DOHH2 (cell line): ENCODE measurements around the gene IGSF3.
"Not testable (repeated sequence)": the region's sequence is repeated elsewhere in the genome, so short reads cannot be mapped to it uniquely, and the experiment has no call there.

Source experiments
- H3F3A ChIP-seq: fragments of 200-600 bp; sonication (generic), shearing (Covaris generic); 2 replicates; pipeline ENCODE4 v1.6.0; 2016; ENCODE audit warnings: antibody characterized with exemption, mild to moderate bottlenecking; ENCODE audit not compliant: control insufficient read depth, insufficient read depth
- H3K27ac ChIP-seq: fragments of 200-600 bp; sonication (generic); 2 replicates; pipeline ENCODE4 v1.5.1; 2014; ENCODE audit warnings: low read depth, mild to moderate bottlenecking, low read length, moderate library complexity
- H3K27me3 ChIP-seq: fragments of 200-600 bp; sonication (generic); 2 replicates; pipeline ENCODE4 v1.6.1; 2014; ENCODE audit warnings: mild to moderate bottlenecking, low read length, mixed read lengths; ENCODE audit not compliant: control insufficient read depth
- H3K36me3 ChIP-seq: fragments of 200-600 bp; sonication (generic); 2 replicates; pipeline ENCODE4 v1.6.1; 2014; ENCODE audit warnings: mild to moderate bottlenecking, low read length, moderate library complexity, mixed read lengths; ENCODE audit not compliant: control insufficient read depth
- H3K4me1 ChIP-seq: fragments of 200-600 bp; sonication (generic); 2 replicates; pipeline ENCODE4 v1.6.1; 2014; ENCODE audit warnings: mild to moderate bottlenecking, low read length, mixed read lengths; ENCODE audit not compliant: control insufficient read depth
- H3K4me2 ChIP-seq: fragments of 200-600 bp; sonication (generic); 2 replicates; pipeline ENCODE4 v1.6.0; 2014; ENCODE audit warnings: mild to moderate bottlenecking, low read length, moderate library complexity
- H3K4me3 ChIP-seq: fragments of 200-600 bp; sonication (generic); 2 replicates; pipeline ENCODE4 v1.5.1; 2014; ENCODE audit warnings: mild to moderate bottlenecking, low read length, mixed read lengths
- H3K79me2 ChIP-seq: fragments of 200-600 bp; sonication (generic); 2 replicates; pipeline ENCODE4 v1.6.1; 2014; ENCODE audit warnings: mild to moderate bottlenecking, low read length, mixed read lengths; ENCODE audit not compliant: control insufficient read depth
- H3K9me2 ChIP-seq: fragments of 200-600 bp; sonication (generic); replicated peaks from 2 replicates; pipeline ENCODE4 v1.6.1; 2014; ENCODE audit warnings: mild to moderate bottlenecking, low read length, mixed read lengths; ENCODE audit not compliant: control insufficient read depth
- H3K9me3 ChIP-seq: fragments of 200-600 bp; sonication (generic); 2 replicates; pipeline ENCODE4 v1.6.1; 2014; ENCODE audit warnings: antibody characterized with exemption, low read length, mixed read lengths; ENCODE audit not compliant: control insufficient read depth, insufficient read depth
- H4K20me1 ChIP-seq: fragments of 200-600 bp; sonication (generic); 2 replicates; pipeline ENCODE4 v1.6.0; 2014; ENCODE audit warnings: low read depth, mild to moderate bottlenecking, antibody characterized with exemption, low read length, moderate library complexity; ENCODE audit not compliant: control insufficient read depth, insufficient read depth
- CTCF ChIP-seq: fragments of 200-600 bp; sonication (generic); IDR thresholded peaks from one replicate; pipeline ENCODE4 v1.5.1; 2014; ENCODE audit warnings: antibody characterized with exemption, mild to moderate bottlenecking, low read depth, low read length; ENCODE audit not compliant: poor library complexity, severe bottlenecking

The IGSF3 gene

GRCh38 chr1:116596742-116597307, 70.7 kb downstream of the IGSF3 start:
- H4K20me1 ChIP-seq, H3F3A ChIP-seq, H3K9me2 ChIP-seq, H3K4me2 ChIP-seq, H3K4me3 ChIP-seq, H3K4me1 ChIP-seq, H3K27me3 ChIP-seq, H3K36me3 ChIP-seq, H3K9me3 ChIP-seq, H3K79me2 ChIP-seq, H3K27ac ChIP-seq: not testable (repeated sequence)

- H3K79me2 ChIP-seq, H4K20me1 ChIP-seq, H3K36me3 ChIP-seq, H3K27me3 ChIP-seq, H3K4me3 ChIP-seq, H3K9me3 ChIP-seq, H3K4me2 ChIP-seq, H3K27ac ChIP-seq, H3K4me1 ChIP-seq, H3F3A ChIP-seq, H3K9me2 ChIP-seq: not testable (repeated sequence)
- TF ChIP-seq CTCF, result peak; percentile 57
Measured at GRCh38 chr1:116595946-116596741, 71.4 kb downstream of the IGSF3 start.

GRCh38 chr1:116595065-116595840, 72.3 kb downstream of the IGSF3 start:
- not testable (repeated sequence) for H4K20me1 ChIP-seq, H3K4me3 ChIP-seq, H3K4me1 ChIP-seq

GRCh38 chr1:116593977-116594376, 73.6 kb downstream of the IGSF3 start:
- not testable (repeated sequence) for H3K9me2 ChIP-seq, H3K27me3 ChIP-seq, H3K36me3 ChIP-seq, H4K20me1 ChIP-seq, H3K79me2 ChIP-seq, H3K4me2 ChIP-seq, H3K4me1 ChIP-seq, H3K9me3 ChIP-seq, H3K27ac ChIP-seq, H3K4me3 ChIP-seq, H3F3A ChIP-seq

More at GRCh38 chr1:116595065-116595840, 72.3 kb downstream of the IGSF3 start:
- H3K27ac ChIP-seq, H3K4me2 ChIP-seq, H3K36me3 ChIP-seq, H3F3A ChIP-seq, H3K27me3 ChIP-seq, H3K79me2 ChIP-seq, H3K9me2 ChIP-seq, H3K9me3 ChIP-seq: not testable (repeated sequence)

GRCh38 chr1:116593401-116593800, 74.1 kb downstream of the IGSF3 start:
- not testable (repeated sequence) for H3K9me2 ChIP-seq, H3K36me3 ChIP-seq, H3F3A ChIP-seq, H3K27ac ChIP-seq, H3K79me2 ChIP-seq, H3K4me2 ChIP-seq, H4K20me1 ChIP-seq, H3K4me3 ChIP-seq, H3K27me3 ChIP-seq, H3K4me1 ChIP-seq, H3K9me3 ChIP-seq

- not testable (repeated sequence) for H3K27ac ChIP-seq, H3F3A ChIP-seq, H3K79me2 ChIP-seq, H3K4me2 ChIP-seq, H3K36me3 ChIP-seq, H3K9me2 ChIP-seq, H4K20me1 ChIP-seq, H3K4me3 ChIP-seq, H3K27me3 ChIP-seq, H3K4me1 ChIP-seq, H3K9me3 ChIP-seq
Measured at GRCh38 chr1:116591951-116592605, 75.5 kb downstream of the IGSF3 start.
